ENCODE measurements around the gene PTEN. TPM values are rescaled to one million over a fixed set of nuclear protein-coding genes. Genes with fewer than 3 reads are reported as not detected.
"Not testable (repeated sequence)": the region's sequence is repeated elsewhere in the genome, so short reads cannot be mapped to it uniquely, and the experiment has no call there.

Gene PTEN
- total RNA-seq, 1 donor from 2014 or later: 72.7 TPM

- no peak for DNase-seq (ENCODE audit: low spot score in 2 of 2, unreplicated experiment in 2 of 2)
- H3K4me1 Mint-ChIP-seq: peaks cover 15% of the 10 kb centered on the region
- no peaks in the 10 kb centered on the region for H3K9me3 Mint-ChIP-seq
- H3K27me3 Mint-ChIP-seq (ENCODE audit: low read depth): no peaks in the 10 kb centered on the region
- H3K4me3 Mint-ChIP-seq: no peak overlapping the region
- peak overlapping the region; percentile 9 for H3K27ac Mint-ChIP-seq
- H3K36me3 Mint-ChIP-seq: no peaks in the 10 kb centered on the region
- TF ChIP-seq CTCF (IDR thresholded peaks at IDR 0.05; ENCODE audit: unreplicated experiment): no peak
These were observed 20.5 kb upstream of the PTEN start for GRCh38 chr10:87842776-87843497.

- Mint-ChIP-seq H3K27me3 (ENCODE audit: low read depth) (no peaks in the 10 kb centered on the region), H3K9me3 (no peaks in the 10 kb centered on the region), H3K4me3 (no peak overlapping the region), H3K27ac (no peak overlapping the region), H3K36me3 (no peaks in the 10 kb centered on the region), H3K4me1 (peaks cover 15% of the 10 kb centered on the region)
- no peak for DNase-seq (ENCODE audit: low spot score in 2 of 2, unreplicated experiment in 2 of 2)
- TF ChIP-seq CTCF (IDR thresholded peaks at IDR 0.05; ENCODE audit: unreplicated experiment): no peak
These were observed 19.7 kb upstream of the PTEN start for GRCh38 chr10:87843714-87844113.

- DNase-seq (ENCODE audit: low spot score in 2 of 2, unreplicated experiment in 2 of 2): no peak
- no peaks in the 10 kb centered on the region for H3K27me3 Mint-ChIP-seq (ENCODE audit: low read depth)
- no peak overlapping the region for H3K27ac Mint-ChIP-seq
- no peaks in the 10 kb centered on the region for H3K9me3 Mint-ChIP-seq
- no peaks in the 10 kb centered on the region for H3K36me3 Mint-ChIP-seq
- H3K4me3 Mint-ChIP-seq: no peak overlapping the region
- peaks cover 15% of the 10 kb centered on the region for H3K4me1 Mint-ChIP-seq
- no peak for TF ChIP-seq CTCF (IDR thresholded peaks at IDR 0.05; ENCODE audit: unreplicated experiment)
These were observed 18.4 kb upstream of the PTEN start for GRCh38 chr10:87844837-87845623.

GRCh38 chr10:87845624-87845998 lies 17.8 kb upstream of the PTEN start:
- Mint-ChIP-seq H3K27ac (peak overlapping the region; percentile 64), H3K4me1 (peaks cover 15% of the 10 kb centered on the region), H3K9me3 (no peaks in the 10 kb centered on the region), H3K27me3 (ENCODE audit: low read depth) (no peaks in the 10 kb centered on the region), H3K36me3 (no peaks in the 10 kb centered on the region), H3K4me3 (no peak overlapping the region)
- no peak for TF ChIP-seq CTCF (IDR thresholded peaks at IDR 0.05; ENCODE audit: unreplicated experiment)
- no peak for DNase-seq (ENCODE audit: low spot score in 2 of 2, unreplicated experiment in 2 of 2)

GRCh38 chr10:87846023-87846422 lies 17.4 kb upstream of the PTEN start:
- Mint-ChIP-seq H3K4me1 (peaks cover 19% of the 10 kb centered on the region), H3K27ac (peak overlapping the region; percentile 55), H3K36me3 (no peaks in the 10 kb centered on the region), H3K27me3 (ENCODE audit: low read depth) (no peaks in the 10 kb centered on the region), H3K4me3 (no peak overlapping the region), H3K9me3 (no peaks in the 10 kb centered on the region)
- TF ChIP-seq CTCF (IDR thresholded peaks at IDR 0.05; ENCODE audit: unreplicated experiment): no peak
- DNase-seq (ENCODE audit: low spot score in 2 of 2, unreplicated experiment in 2 of 2): no peak

- peaks cover 20% of the 10 kb centered on the region for H3K4me1 Mint-ChIP-seq
- not testable (repeated sequence) for H3K27ac Mint-ChIP-seq
These were observed 16.7 kb upstream of the PTEN start for GRCh38 chr10:87846711-87847110.

More at GRCh38 chr10:87846711-87847110, 16.7 kb upstream of the PTEN start:
- not testable (repeated sequence) for H3K4me3 Mint-ChIP-seq; DNase-seq (ENCODE audit: low spot score in 2 of 2, unreplicated experiment in 2 of 2); H3K27me3 Mint-ChIP-seq (ENCODE audit: low read depth); H3K36me3 Mint-ChIP-seq; H3K9me3 Mint-ChIP-seq

Measured in mesothelial cell of epicardium (in vitro differentiated cells).